Measurements from ENCODE around the gene PIN4. TPM values are rescaled to one million over a fixed set of nuclear protein-coding genes. Genes with fewer than 3 reads are reported as not detected.

The PIN4 gene
- total RNA-seq, 1 experiment from 2014 or later, result 11.5 TPM

DNA sequence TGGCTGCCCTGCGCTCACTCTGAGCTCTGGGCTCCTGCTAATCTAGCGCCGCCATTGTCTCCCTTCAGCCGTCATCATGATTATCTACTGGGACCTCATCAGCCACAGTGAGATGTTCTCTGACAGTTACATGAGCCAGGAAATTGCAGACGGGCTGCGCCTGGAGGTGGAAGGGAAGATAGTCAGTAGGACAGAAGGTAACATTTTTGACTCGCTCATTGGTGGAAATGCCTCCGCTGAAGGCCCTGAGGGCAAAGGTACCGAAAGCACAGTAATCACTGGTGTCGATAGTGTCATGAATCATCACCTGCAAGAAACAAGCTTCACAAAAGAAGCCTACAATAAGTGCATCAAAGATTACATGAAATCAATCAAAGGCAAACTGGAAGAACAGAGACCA lies 21.8 kb upstream of the PIN4 start:
- no peak for TF ChIP-seq POLR2AphosphoS5 (IDR thresholded peaks at IDR 0.05; ENCODE audit: low read depth, low read length)
- no peaks in the 10 kb centered on the region for H3K4me1 ChIP-seq (ENCODE audit: control insufficient read depth, insufficient read depth, low read length)
- H3K9me3 ChIP-seq (ENCODE audit: control insufficient read depth, insufficient read depth, low read depth, low read length), result no peaks in the 10 kb centered on the region
- ChIA-PET POLR2A (no interaction called here), CTCF (no interaction called here)
- in situ Hi-C loops (cut with HindIII; ENCODE audit: low pct_unique_long_range_greater_than_20kb, low sequenced_read_pairs) (no loop called here), intact Hi-C loops (cut with micrococcal nuclease; ENCODE audit: unreplicated experiment) (no loop called here)
- no peak overlapping the region for H3K4me3 ChIP-seq (ENCODE audit: low read depth in 2 of 2, low read length in 2 of 2)
- no peaks in the 10 kb centered on the region for H3K36me3 ChIP-seq (ENCODE audit: control insufficient read depth, insufficient read depth, low read length)
- ATAC-seq (no peak), DNase-seq (ENCODE audit: low read depth, low spot score) (no peak)
- no peak overlapping the region for H3K27ac ChIP-seq (ENCODE audit: low read length)
- BruUV-seq (replicated peaks), result no TSS peak
- no peaks in the 10 kb centered on the region for H3K27me3 ChIP-seq (ENCODE audit: control insufficient read depth, insufficient read depth, low read length)

DNA sequence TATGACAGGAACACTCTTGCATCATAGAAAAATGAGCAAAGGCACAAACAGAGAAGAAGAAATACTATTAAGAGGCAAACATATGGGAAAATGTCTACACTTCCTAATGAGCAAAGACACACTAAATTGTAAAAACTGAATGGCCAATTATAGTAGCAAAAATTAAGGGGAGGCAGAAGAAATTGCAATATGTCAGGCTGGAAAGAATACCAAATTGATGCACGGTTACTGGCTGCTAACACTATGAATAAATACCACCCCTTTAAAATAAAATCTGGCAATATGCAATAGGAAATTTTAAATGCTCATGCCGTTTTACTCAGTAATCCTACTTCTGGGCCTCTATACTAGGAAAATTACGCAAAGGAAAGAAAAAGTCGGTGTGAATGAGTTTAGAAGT lies 16.0 kb upstream of the PIN4 start:
- DNase-seq (ENCODE audit: low read depth, low spot score) (no peak), ATAC-seq (no peak)
- ChIA-PET POLR2A (no interaction called here), CTCF (no interaction called here)
- no TSS peak for BruUV-seq (replicated peaks)
- Histone ChIP-seq H3K4me3 (ENCODE audit: low read depth in 2 of 2, low read length in 2 of 2) (no peak overlapping the region), H3K27ac (ENCODE audit: low read length) (no peak overlapping the region), H3K4me1 (ENCODE audit: control insufficient read depth, insufficient read depth, low read length) (no peaks in the 10 kb centered on the region), H3K9me3 (ENCODE audit: control insufficient read depth, insufficient read depth, low read depth, low read length) (no peaks in the 10 kb centered on the region), H3K27me3 (ENCODE audit: control insufficient read depth, insufficient read depth, low read length) (no peaks in the 10 kb centered on the region), H3K36me3 (ENCODE audit: control insufficient read depth, insufficient read depth, low read length) (no peaks in the 10 kb centered on the region)
- in situ Hi-C loops (cut with HindIII; ENCODE audit: low pct_unique_long_range_greater_than_20kb, low sequenced_read_pairs) (no loop called here), intact Hi-C loops (cut with micrococcal nuclease; ENCODE audit: unreplicated experiment) (no loop called here)
- TF ChIP-seq POLR2AphosphoS5 (IDR thresholded peaks at IDR 0.05; ENCODE audit: low read depth, low read length) (no peak), TCF7L2 (IDR thresholded peaks at IDR 0.05; ENCODE audit: low read depth, low read length) (no peak)
- TF ChIP-seq, protein P1, sequence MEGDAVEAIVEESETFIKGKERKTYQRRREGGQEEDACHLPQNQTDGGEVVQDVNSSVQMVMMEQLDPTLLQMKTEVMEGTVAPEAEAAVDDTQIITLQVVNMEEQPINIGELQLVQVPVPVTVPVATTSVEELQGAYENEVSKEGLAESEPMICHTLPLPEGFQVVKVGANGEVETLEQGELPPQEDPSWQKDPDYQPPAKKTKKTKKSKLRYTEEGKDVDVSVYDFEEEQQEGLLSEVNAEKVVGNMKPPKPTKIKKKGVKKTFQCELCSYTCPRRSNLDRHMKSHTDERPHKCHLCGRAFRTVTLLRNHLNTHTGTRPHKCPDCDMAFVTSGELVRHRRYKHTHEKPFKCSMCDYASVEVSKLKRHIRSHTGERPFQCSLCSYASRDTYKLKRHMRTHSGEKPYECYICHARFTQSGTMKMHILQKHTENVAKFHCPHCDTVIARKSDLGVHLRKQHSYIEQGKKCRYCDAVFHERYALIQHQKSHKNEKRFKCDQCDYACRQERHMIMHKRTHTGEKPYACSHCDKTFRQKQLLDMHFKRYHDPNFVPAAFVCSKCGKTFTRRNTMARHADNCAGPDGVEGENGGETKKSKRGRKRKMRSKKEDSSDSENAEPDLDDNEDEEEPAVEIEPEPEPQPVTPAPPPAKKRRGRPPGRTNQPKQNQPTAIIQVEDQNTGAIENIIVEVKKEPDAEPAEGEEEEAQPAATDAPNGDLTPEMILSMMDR (IDR thresholded peaks at IDR 0.05), result no peak
- TF ChIP-seq, protein P2, sequence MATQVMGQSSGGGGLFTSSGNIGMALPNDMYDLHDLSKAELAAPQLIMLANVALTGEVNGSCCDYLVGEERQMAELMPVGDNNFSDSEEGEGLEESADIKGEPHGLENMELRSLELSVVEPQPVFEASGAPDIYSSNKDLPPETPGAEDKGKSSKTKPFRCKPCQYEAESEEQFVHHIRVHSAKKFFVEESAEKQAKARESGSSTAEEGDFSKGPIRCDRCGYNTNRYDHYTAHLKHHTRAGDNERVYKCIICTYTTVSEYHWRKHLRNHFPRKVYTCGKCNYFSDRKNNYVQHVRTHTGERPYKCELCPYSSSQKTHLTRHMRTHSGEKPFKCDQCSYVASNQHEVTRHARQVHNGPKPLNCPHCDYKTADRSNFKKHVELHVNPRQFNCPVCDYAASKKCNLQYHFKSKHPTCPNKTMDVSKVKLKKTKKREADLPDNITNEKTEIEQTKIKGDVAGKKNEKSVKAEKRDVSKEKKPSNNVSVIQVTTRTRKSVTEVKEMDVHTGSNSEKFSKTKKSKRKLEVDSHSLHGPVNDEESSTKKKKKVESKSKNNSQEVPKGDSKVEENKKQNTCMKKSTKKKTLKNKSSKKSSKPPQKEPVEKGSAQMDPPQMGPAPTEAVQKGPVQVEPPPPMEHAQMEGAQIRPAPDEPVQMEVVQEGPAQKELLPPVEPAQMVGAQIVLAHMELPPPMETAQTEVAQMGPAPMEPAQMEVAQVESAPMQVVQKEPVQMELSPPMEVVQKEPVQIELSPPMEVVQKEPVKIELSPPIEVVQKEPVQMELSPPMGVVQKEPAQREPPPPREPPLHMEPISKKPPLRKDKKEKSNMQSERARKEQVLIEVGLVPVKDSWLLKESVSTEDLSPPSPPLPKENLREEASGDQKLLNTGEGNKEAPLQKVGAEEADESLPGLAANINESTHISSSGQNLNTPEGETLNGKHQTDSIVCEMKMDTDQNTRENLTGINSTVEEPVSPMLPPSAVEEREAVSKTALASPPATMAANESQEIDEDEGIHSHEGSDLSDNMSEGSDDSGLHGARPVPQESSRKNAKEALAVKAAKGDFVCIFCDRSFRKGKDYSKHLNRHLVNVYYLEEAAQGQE (IDR thresholded peaks at IDR 0.05; ENCODE audit: insufficient read depth in 1 of 2, low read depth in 2 of 2, low read length in 1 of 2), result no peak

DNA sequence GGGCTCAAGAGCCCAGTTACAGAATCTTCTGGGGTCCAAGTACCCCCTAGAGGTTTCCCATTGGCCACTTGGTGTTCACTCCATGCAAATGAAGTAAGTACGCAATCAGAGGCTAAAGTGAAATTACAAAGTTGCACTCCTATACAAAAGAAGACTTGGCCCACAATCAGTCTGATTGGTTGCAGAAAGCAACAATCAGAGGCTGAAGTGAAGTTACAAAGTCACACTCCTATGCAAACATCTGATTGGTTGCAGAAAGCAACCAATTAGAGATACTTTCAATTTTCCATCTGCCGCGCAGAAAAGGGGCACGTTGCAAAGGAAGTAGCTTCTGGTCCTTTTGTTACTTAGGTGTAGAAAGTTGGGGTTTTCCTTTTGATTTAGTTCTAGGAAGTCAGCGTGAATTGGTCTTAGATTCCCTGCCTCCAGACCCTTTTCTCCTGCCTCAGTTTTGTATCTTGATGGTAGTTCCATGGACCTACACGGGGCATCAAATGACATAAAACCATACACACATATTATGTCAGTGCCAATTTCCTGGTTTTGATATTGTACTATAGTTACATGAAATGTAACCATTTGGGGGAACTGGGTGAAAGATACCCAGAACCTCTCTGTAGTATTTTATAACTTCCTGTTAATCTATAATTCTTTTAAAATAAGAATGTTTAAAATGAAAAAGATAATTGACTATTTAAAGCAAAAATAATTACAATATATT lies 12.4 kb upstream of the PIN4 start:
- H3K9me3 ChIP-seq (ENCODE audit: control insufficient read depth, insufficient read depth, low read depth, low read length), result no peaks in the 10 kb centered on the region
- H3K4me1 ChIP-seq (ENCODE audit: control insufficient read depth, insufficient read depth, low read length), result no peaks in the 10 kb centered on the region
- no peak for DNase-seq (ENCODE audit: low read depth, low spot score)
- ChIA-PET POLR2A (no interaction called here), CTCF (no interaction called here)
- no peaks in the 10 kb centered on the region for H3K36me3 ChIP-seq (ENCODE audit: control insufficient read depth, insufficient read depth, low read length)
- no peaks in the 10 kb centered on the region for H3K27me3 ChIP-seq (ENCODE audit: control insufficient read depth, insufficient read depth, low read length)
- in situ Hi-C loops (cut with HindIII; ENCODE audit: low pct_unique_long_range_greater_than_20kb, low sequenced_read_pairs), result no loop called here
- no peak for ATAC-seq
- H3K27ac ChIP-seq (ENCODE audit: low read length), result no peak overlapping the region
- H3K4me3 ChIP-seq (ENCODE audit: low read depth in 2 of 2, low read length in 2 of 2), result peak overlapping the region in 1 of 2 experiments; percentile 31; a peak in 2 of 4 replicates
- TF ChIP-seq, protein P1 (IDR thresholded peaks at IDR 0.05), result no peak
- TF ChIP-seq SIN3A (IDR thresholded peaks at IDR 0.05; ENCODE audit: borderline replicate concordance, insufficient read depth, low read depth, low read length) (no peak), POLR2AphosphoS5 (IDR thresholded peaks at IDR 0.05; ENCODE audit: low read depth, low read length) (no peak), TCF7L2 (IDR thresholded peaks at IDR 0.05; ENCODE audit: low read depth, low read length) (no peak)
- TF ChIP-seq, protein P2 (IDR thresholded peaks at IDR 0.05; ENCODE audit: insufficient read depth in 1 of 2, low read depth in 2 of 2, low read length in 1 of 2), result no peak
- no TSS peak for BruUV-seq (replicated peaks)
- intact Hi-C loops (cut with micrococcal nuclease; ENCODE audit: unreplicated experiment), result no loop called here
